Measurements from ENCODE around the gene SOWAHA. TPM values are rescaled to one million over a fixed set of nuclear protein-coding genes. Genes with fewer than 3 reads are reported as not detected.

Gene SOWAHA
- total RNA-seq, 1 donor from 2014 or later = 0.18 TPM

DNA sequence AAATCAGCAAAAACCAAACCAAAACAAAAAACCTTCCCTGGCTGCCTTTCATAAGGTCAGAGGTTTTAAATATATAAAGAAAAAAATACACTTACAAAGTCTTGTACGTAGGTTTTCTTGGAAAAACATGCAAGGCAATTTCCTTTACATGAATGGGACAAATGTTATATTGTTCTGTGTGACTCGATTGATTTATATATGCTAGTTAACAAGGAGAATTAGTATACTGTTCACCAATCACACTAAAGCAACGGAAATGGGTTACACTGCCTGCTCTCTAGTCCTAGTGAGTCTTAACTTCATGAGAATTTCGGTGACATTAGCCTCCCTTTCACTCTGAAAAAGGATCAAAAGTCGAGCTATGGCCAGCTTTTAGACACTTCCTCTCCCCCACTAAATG is 47.6 kb downstream of the SOWAHA start:
- no peaks in the 10 kb centered on the region for H3K9me3 ChIP-seq
- no peaks in the 10 kb centered on the region for H3K36me3 ChIP-seq
- TF ChIP-seq, protein P1, sequence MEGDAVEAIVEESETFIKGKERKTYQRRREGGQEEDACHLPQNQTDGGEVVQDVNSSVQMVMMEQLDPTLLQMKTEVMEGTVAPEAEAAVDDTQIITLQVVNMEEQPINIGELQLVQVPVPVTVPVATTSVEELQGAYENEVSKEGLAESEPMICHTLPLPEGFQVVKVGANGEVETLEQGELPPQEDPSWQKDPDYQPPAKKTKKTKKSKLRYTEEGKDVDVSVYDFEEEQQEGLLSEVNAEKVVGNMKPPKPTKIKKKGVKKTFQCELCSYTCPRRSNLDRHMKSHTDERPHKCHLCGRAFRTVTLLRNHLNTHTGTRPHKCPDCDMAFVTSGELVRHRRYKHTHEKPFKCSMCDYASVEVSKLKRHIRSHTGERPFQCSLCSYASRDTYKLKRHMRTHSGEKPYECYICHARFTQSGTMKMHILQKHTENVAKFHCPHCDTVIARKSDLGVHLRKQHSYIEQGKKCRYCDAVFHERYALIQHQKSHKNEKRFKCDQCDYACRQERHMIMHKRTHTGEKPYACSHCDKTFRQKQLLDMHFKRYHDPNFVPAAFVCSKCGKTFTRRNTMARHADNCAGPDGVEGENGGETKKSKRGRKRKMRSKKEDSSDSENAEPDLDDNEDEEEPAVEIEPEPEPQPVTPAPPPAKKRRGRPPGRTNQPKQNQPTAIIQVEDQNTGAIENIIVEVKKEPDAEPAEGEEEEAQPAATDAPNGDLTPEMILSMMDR (IDR thresholded peaks at IDR 0.05) = no peak
- DNase-seq = no peak
- H3K27ac ChIP-seq = no peak overlapping the region
- H3K27me3 ChIP-seq (ENCODE audit: low read depth) = no peaks in the 10 kb centered on the region
- ATAC-seq = no peak
- H3K4me3 ChIP-seq = no peak overlapping the region
- intact Hi-C loops (cut with DNase I) = no loop called here
- H3K4me1 ChIP-seq = peaks cover 4% of the 10 kb centered on the region

DNA sequence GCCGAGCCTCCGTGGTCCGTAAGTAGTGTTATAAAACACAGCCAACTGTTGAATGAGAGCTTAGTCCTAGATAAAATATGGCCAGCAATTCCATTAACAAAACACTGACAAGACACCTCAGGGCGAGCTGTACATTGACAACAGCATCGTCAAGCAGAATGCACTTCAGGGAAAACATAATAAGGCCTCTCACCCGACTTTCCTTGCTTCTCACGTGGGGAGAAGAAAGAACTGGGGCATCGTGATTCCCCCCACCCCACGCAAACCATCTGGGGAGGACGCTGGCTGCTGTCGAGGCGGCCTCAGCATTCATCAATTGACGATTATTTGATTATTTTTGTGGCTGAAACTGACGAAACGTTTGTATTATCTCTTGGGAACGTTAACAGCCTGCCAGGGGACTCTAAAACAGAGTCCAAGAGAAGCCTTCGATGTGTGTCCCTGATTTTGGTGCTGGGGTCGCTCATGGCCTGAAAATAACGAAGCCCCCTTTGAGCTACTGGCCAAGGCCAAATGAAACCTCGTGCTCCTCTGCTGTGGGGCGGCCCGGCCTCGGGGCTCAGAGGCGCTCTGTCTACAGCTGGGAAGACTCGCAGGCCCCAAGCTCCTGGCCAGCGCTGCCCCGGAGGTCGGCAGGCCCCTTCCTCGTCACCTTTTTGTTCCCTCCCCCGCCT is 52.7 kb downstream of the SOWAHA start:
- Histone ChIP-seq H3K4me3 (peak overlapping the region; percentile 83), H3K27ac (peak overlapping the region; percentile 93), H3K4me1 (peaks cover 22% of the 10 kb centered on the region), H3K27me3 (ENCODE audit: low read depth) (no peaks in the 10 kb centered on the region), H3K36me3 (peaks cover 33% of the 10 kb centered on the region), H3K9me3 (no peaks in the 10 kb centered on the region)
- DNase-seq (no peak), ATAC-seq (peak; percentile 74 to 75)
- TF ChIP-seq, protein P1 (IDR thresholded peaks at IDR 0.05) = no peak
- intact Hi-C loops (cut with DNase I) = no loop called here

Other genes starting within 250 kb of the SOWAHA start
- gene IL13, start 155.1 kb upstream of the SOWAHA start, total RNA-seq = not detected
- not detected for gene IL4, start 139.3 kb upstream of the SOWAHA start, total RNA-seq
- 10.8 TPM for gene KIF3A, start 75.8 kb upstream of the SOWAHA start, total RNA-seq
- gene CCNI2, start 65.9 kb upstream of the SOWAHA start, total RNA-seq = 1.1 TPM
- gene SEPTIN8, start 36.1 kb upstream of the SOWAHA start, total RNA-seq = 32.8 TPM
- gene SHROOM1, start 17.3 kb downstream of the SOWAHA start, total RNA-seq = 17.3 TPM
- 0.15 TPM for gene GDF9, start 53.2 kb downstream of the SOWAHA start, total RNA-seq
- gene UQCRQ, start 53.3 kb downstream of the SOWAHA start, total RNA-seq = 271 TPM
- 1.7 TPM for gene LEAP2, start 60.4 kb downstream of the SOWAHA start, total RNA-seq
- 68.6 TPM for gene AFF4, start 150.3 kb downstream of the SOWAHA start, total RNA-seq
- 18.5 TPM for gene ZCCHC10, start 213.2 kb downstream of the SOWAHA start, total RNA-seq
- 66.0 TPM for gene HSPA4, start 238.7 kb downstream of the SOWAHA start, total RNA-seq